LNCAP (cell line): ENCODE measurements around the gene LAMA5.

Experiments used
- CTCF ChIP-seq: fragments of 450-650 bp; IDR thresholded peaks from 2 replicates; pipeline ENCODE4 v1.5.1; 2017; ENCODE audit warnings: mild to moderate bottlenecking

LAMA5 gene

GRCh38 chr20:62364911-62365736 is 2.0 kb downstream of the LAMA5 start:
- TF ChIP-seq CTCF = no peak

- no peak for TF ChIP-seq CTCF
Observed at GRCh38 chr20:62363920-62364851, 2.9 kb downstream of the LAMA5 start.

DNA sequence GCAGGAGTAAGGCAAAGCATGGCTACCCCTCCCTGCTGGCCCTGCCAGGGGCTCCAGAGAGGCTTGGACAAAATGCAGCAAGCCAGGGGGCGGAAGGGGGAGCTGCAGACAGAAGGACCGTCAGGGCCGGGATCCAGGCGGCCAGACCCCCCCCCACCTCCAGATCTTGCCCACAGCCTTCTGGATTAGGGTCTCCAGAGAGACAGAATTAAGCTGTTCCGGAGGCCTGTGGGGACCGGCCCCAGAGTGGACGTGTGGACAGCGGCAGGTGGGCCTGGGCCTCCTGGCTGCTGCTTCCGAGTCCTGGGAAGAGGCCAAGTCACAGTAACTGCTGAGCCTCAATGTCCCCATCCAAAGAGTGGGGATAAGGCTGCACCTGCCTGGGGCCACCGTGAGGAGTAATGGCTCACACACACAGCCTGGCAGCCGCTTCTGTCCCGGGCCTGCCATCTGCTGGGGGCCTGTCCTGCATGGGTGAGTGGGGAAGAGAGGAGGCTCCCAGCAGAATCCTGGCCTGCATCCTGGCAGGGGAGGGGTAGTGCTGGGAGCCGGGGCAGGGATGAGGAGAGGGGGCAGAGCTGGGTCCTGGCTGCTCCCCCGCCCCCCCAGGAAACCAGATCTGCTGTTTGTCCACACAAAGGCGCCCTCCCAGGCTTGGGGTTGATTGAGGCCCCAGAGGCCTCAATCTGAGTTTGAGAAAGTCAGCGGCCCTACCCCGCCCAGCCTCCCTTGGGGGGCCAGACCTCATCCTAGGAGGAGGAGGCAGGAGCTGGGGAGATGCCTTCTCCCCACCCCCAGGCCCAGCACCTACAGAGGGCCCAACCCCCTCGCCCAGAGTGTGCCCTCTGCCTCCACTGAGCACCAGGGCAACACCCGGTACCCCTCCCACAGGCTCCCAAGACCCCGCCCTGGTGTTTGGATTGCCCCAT is 3.9 kb downstream of the LAMA5 start:
- no peak for TF ChIP-seq CTCF

- TF ChIP-seq CTCF = no peak
Observed at GRCh38 chr20:62362590-62362940, 4.5 kb downstream of the LAMA5 start.

DNA sequence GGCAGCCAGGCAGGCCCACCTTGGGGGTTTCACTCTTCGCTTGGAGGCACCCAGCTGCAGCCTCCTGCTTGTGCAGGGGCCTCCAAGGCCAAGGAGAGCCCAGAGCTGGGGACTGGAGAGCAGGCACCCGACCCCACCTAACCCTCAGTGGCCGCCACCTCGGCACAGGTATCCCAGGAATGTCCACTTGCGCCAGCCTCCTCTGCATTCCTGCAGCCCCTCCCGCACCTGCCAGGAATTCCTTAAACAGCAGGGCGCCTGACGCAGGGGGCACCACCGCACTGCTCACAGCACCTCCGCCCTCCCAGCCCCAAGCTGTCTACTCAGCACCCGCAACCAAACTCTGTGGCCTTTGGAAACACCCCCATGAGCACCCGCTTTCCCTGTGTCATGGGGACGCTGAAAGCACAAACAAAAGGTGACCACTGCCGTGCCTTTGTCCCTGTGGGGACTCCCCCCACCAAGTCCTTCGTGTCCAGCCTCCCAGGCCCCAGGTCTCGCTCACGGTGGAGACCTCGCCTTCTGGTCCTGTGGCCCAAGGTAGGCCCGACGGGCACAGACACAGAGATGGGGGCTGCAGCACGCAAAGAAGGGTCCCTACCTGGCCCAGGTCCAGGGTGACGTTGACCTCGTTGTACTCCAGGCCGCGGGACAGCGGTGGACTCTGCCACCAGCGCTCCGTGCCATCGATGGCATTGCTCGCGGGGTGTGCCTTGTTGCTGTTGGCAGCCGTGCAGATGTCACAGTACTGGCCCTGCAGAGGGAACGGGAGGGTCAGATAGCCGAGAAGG is 5.1 kb downstream of the LAMA5 start:
- no peak for TF ChIP-seq CTCF

DNA sequence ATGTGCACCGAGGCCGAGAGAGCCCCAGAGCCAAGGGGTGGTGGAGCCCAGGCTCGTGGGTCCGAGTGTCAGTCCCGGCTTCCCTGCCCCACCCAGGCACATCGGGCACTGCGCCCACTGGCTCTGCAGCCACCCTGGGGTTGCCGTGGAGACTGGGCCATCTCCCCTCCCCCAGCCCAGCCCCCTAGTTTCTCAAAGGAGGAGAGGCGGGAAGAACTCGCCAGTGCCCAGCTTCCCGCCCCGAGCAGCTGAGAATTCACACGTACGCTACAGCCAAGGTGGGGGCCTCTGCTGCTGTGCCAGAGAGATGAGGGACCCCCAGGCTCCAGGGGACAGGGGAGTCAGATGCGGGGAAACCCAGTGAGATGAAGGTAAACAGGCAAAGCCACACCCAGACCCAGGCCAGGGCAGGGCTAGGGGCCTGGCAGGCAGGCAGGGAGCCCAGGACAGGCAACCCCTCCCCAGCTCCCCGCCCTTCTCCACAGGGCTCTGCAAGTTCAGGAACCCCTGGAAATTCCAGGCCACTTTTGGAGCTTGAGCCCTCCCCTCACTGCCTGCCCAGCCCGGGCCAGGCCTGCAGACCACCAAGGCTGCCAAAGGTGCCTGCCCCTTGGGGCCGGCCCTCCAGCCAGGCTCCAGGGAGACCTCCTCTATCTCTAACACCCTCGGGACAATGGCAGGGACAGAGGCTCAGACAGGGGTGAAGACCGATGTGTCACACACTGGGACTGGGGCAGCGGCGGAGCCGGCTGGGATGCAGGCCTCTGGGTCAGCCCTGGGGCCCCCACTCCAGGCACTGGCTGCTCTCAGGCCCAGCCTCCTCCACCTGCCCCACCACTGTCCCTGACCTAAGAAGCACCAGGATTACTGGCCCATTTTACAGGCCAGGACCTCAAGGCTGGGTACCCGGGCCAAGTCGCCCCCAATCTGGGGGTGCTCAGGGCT is 6.0 kb downstream of the LAMA5 start:
- TF ChIP-seq CTCF = no peak
